Activated CD4-positive, alpha-beta T cell treated with anti-CD3 and anti-CD28 coated beads, Interleukin-2, amount 10 ng/mL, durations not matched to agents 7 days and 5 days (primary cell): ENCODE measurements around the gene SUCO. TPM values are rescaled to one million over a fixed set of nuclear protein-coding genes. Genes with fewer than 3 reads are reported as not detected.

Experiments
- CTCF ChIA-PET: fragments of 350-600 bp; sonication (Branson Sonifier 250); formaldehyde crosslinking; loops from one replicate; lab custom pipeline; 2021; ENCODE audit warnings: antibody characterized with exemption; lab: Charles Lee
- POLR2A ChIA-PET: fragments of 350-600 bp; sonication (Branson Sonifier 250); formaldehyde crosslinking; loops from one replicate; lab custom pipeline; 2021; ENCODE audit warnings: antibody characterized with exemption; lab: Charles Lee
- DNase-seq: peaks from one replicate; pipeline ENCODE4 v3.0.0-alpha.2; 2020
- H3K27ac Mint-ChIP-seq: one replicate; pipeline ENCODE4 v1.8.0; 2021; ENCODE audit warnings: mild to moderate bottlenecking, moderate library complexity, mixed read lengths
- H3K27me3 Mint-ChIP-seq: one replicate; pipeline ENCODE4 v1.8.0; 2021; ENCODE audit warnings: mixed read lengths
- H3K36me3 Mint-ChIP-seq: one replicate; pipeline ENCODE4 v1.8.0; 2021; ENCODE audit warnings: low read depth, mixed read lengths
- H3K4me1 Mint-ChIP-seq: one replicate; pipeline ENCODE4 v1.8.0; 2021; ENCODE audit warnings: mixed read lengths
- H3K4me3 Mint-ChIP-seq: one replicate; pipeline ENCODE4 v1.8.0; 2021; ENCODE audit warnings: mild to moderate bottlenecking, moderate library complexity, mixed read lengths
- H3K9me3 Mint-ChIP-seq: one replicate; pipeline ENCODE4 v1.8.0; 2021; ENCODE audit warnings: mixed read lengths
- total RNA-seq, 2 experiments: library from RNA; stranded (reverse); gene quantifications; one replicate each; pipeline ENCODE4 v1.2.3, GENCODE V29; 2021

SUCO gene
- total RNA-seq, 2 experiments from 2014 or later: 31.4 to 38.3 TPM

GRCh38 chr1:172623748-172624147, 90.8 kb downstream of the SUCO start:
- peaks cover 13% of the 10 kb centered on the region for H3K4me1 Mint-ChIP-seq
- CTCF ChIA-PET: no interaction called here
- POLR2A ChIA-PET: interaction anchor here (0.6 kb wide), 2 partner anchors 28 to 1278 kb away, joined by 3 to 4 read pairs; no protein-coding TSS in a partner anchor

GRCh38 chr1:172626845-172627244, 93.9 kb downstream of the SUCO start:
- POLR2A ChIA-PET: no interaction called here
- H3K4me3 Mint-ChIP-seq: no peak overlapping the region
- no peak for DNase-seq
- H3K36me3 Mint-ChIP-seq: peaks cover 5% of the 10 kb centered on the region
- CTCF ChIA-PET: no interaction called here
- peaks cover 34% of the 10 kb centered on the region for H3K4me1 Mint-ChIP-seq
- peaks cover 14% of the 10 kb centered on the region for H3K9me3 Mint-ChIP-seq
- no peak overlapping the region for H3K27ac Mint-ChIP-seq
- peaks cover 37% of the 10 kb centered on the region for H3K27me3 Mint-ChIP-seq

More at GRCh38 chr1:172623748-172624147, 90.8 kb downstream of the SUCO start:
- peaks cover 31% of the 10 kb centered on the region for H3K9me3 Mint-ChIP-seq
- peaks cover 19% of the 10 kb centered on the region for H3K27me3 Mint-ChIP-seq
- peaks cover 17% of the 10 kb centered on the region for H3K36me3 Mint-ChIP-seq
- H3K27ac Mint-ChIP-seq: peak overlapping the region; percentile 58
- H3K4me3 Mint-ChIP-seq: no peak overlapping the region
- DNase-seq: no peak

- CTCF ChIA-PET: no interaction called here
- POLR2A ChIA-PET: no interaction called here
- DNase-seq: no peak
- Mint-ChIP-seq H3K4me3 (no peak overlapping the region), H3K9me3 (peaks cover 10% of the 10 kb centered on the region), H3K27ac (no peak overlapping the region), H3K4me1 (peaks cover 36% of the 10 kb centered on the region), H3K27me3 (peaks cover 39% of the 10 kb centered on the region), H3K36me3 (peaks cover 8% of the 10 kb centered on the region)
Measured at GRCh38 chr1:172627702-172628101, 94.8 kb downstream of the SUCO start.

GRCh38 chr1:172628401-172628800, 95.5 kb downstream of the SUCO start:
- H3K9me3 Mint-ChIP-seq: peaks cover 10% of the 10 kb centered on the region
- CTCF ChIA-PET: interaction anchor here (0.7 to 1.4 kb wide), 2 partner anchors 84 to 1372 kb away, joined by 3 read pairs; no protein-coding TSS in a partner anchor
- DNase-seq: no peak
- no peak overlapping the region for H3K27ac Mint-ChIP-seq
- H3K36me3 Mint-ChIP-seq: peaks cover 8% of the 10 kb centered on the region
- H3K4me3 Mint-ChIP-seq: no peak overlapping the region
- POLR2A ChIA-PET: no interaction called here
- peaks cover 38% of the 10 kb centered on the region for H3K27me3 Mint-ChIP-seq
- H3K4me1 Mint-ChIP-seq: peaks cover 36% of the 10 kb centered on the region

- CTCF ChIA-PET: interaction anchor here (1.2 to 1.4 kb wide), 2 partner anchors 83 to 103 kb away, joined by 3 read pairs; no protein-coding TSS in a partner anchor
Measured at GRCh38 chr1:172629170-172629569, 96.2 kb downstream of the SUCO start.

GRCh38 chr1:172629638-172630037, 96.7 kb downstream of the SUCO start:
- ChIA-PET POLR2A (no interaction called here), CTCF (interaction anchor here (1.2 to 1.7 kb wide), 3 partner anchors 10 to 102 kb away, joined by 3 to 6 read pairs (median 3); no protein-coding TSS in a partner anchor)
- Mint-ChIP-seq H3K27ac (no peak overlapping the region), H3K36me3 (peaks cover 8% of the 10 kb centered on the region), H3K4me3 (no peak overlapping the region), H3K27me3 (peaks cover 35% of the 10 kb centered on the region), H3K9me3 (peaks cover 5% of the 10 kb centered on the region), H3K4me1 (peaks cover 36% of the 10 kb centered on the region)
- DNase-seq: no peak

More at GRCh38 chr1:172629170-172629569, 96.2 kb downstream of the SUCO start:
- Mint-ChIP-seq H3K27me3 (peaks cover 32% of the 10 kb centered on the region), H3K4me3 (no peak overlapping the region), H3K27ac (no peak overlapping the region), H3K4me1 (peaks cover 36% of the 10 kb centered on the region), H3K36me3 (peaks cover 8% of the 10 kb centered on the region), H3K9me3 (peaks cover 5% of the 10 kb centered on the region)
- POLR2A ChIA-PET: no interaction called here
- DNase-seq: no peak

GRCh38 chr1:172630056-172630818, 97.3 kb downstream of the SUCO start:
- H3K36me3 Mint-ChIP-seq: peaks cover 8% of the 10 kb centered on the region
- no peak for DNase-seq
- ChIA-PET CTCF (interaction anchor here (0.9 to 2.1 kb wide), 4 partner anchors 10 to 102 kb away, joined by 3 to 9 read pairs (median 4); no protein-coding TSS in a partner anchor), POLR2A (no interaction called here)
- peaks cover 36% of the 10 kb centered on the region for H3K4me1 Mint-ChIP-seq
- H3K9me3 Mint-ChIP-seq: peaks cover 5% of the 10 kb centered on the region
- H3K27me3 Mint-ChIP-seq: peaks cover 35% of the 10 kb centered on the region
- H3K4me3 Mint-ChIP-seq: no peak overlapping the region
- H3K27ac Mint-ChIP-seq: no peak overlapping the region

- POLR2A ChIA-PET: no interaction called here
Measured at GRCh38 chr1:172630868-172631267, 97.9 kb downstream of the SUCO start.

GRCh38 chr1:172637522-172637921, 104.6 kb downstream of the SUCO start:
- peaks cover 3% of the 10 kb centered on the region for H3K9me3 Mint-ChIP-seq
- H3K36me3 Mint-ChIP-seq: peaks cover 15% of the 10 kb centered on the region
- H3K27me3 Mint-ChIP-seq: peaks cover 27% of the 10 kb centered on the region
- H3K4me3 Mint-ChIP-seq: no peak overlapping the region
- ChIA-PET POLR2A (no interaction called here), CTCF (interaction anchor here (0.9 to 1.4 kb wide), 2 partner anchors 21 to 28 kb away, joined by 4 read pairs; partner anchors contain the start of gene FASLG)
- H3K27ac Mint-ChIP-seq: no peak overlapping the region
- DNase-seq: no peak
- H3K4me1 Mint-ChIP-seq: peaks cover 59% of the 10 kb centered on the region

More at GRCh38 chr1:172630868-172631267, 97.9 kb downstream of the SUCO start:
- peaks cover 8% of the 10 kb centered on the region for H3K36me3 Mint-ChIP-seq
- no peak overlapping the region for H3K4me3 Mint-ChIP-seq
- CTCF ChIA-PET: interaction anchor here (0.9 to 2.1 kb wide), 3 partner anchors 9 to 98 kb away, joined by 3 to 9 read pairs (median 6); no protein-coding TSS in a partner anchor
- H3K27ac Mint-ChIP-seq: no peak overlapping the region
- H3K4me1 Mint-ChIP-seq: peaks cover 36% of the 10 kb centered on the region
- peaks cover 35% of the 10 kb centered on the region for H3K27me3 Mint-ChIP-seq
- DNase-seq: no peak
- peaks cover 5% of the 10 kb centered on the region for H3K9me3 Mint-ChIP-seq

- DNase-seq: no peak
- peak overlapping the region; percentile 88 for H3K27ac Mint-ChIP-seq
- H3K36me3 Mint-ChIP-seq: peaks cover 14% of the 10 kb centered on the region
- H3K4me1 Mint-ChIP-seq: peaks cover 66% of the 10 kb centered on the region
- H3K9me3 Mint-ChIP-seq: peaks cover 3% of the 10 kb centered on the region
- peaks cover 27% of the 10 kb centered on the region for H3K27me3 Mint-ChIP-seq
- ChIA-PET CTCF (interaction anchor here (1.4 kb wide), 1 partner anchor 28 kb away, joined by 4 read pairs; no protein-coding TSS in a partner anchor), POLR2A (no interaction called here)
- H3K4me3 Mint-ChIP-seq: peak overlapping the region; percentile 50
Measured at GRCh38 chr1:172638249-172638648, 105.3 kb downstream of the SUCO start.

- Mint-ChIP-seq H3K4me3 (peak overlapping the region; percentile 50), H3K36me3 (peaks cover 14% of the 10 kb centered on the region), H3K27me3 (peaks cover 27% of the 10 kb centered on the region), H3K9me3 (peaks cover 3% of the 10 kb centered on the region), H3K27ac (peak overlapping the region; percentile 88), H3K4me1 (peaks cover 75% of the 10 kb centered on the region)
- CTCF ChIA-PET: interaction anchor here (0.7 to 2.0 kb wide), 6 partner anchors 9 to 89 kb away, joined by 3 to 7 read pairs (median 4); no protein-coding TSS in a partner anchor
- DNase-seq: peak; percentile 82
- POLR2A ChIA-PET: interaction anchor here (1.4 kb wide), 1 partner anchor 69 kb away, joined by 3 read pairs; no protein-coding TSS in a partner anchor
Measured at GRCh38 chr1:172638885-172639831, 106.2 kb downstream of the SUCO start.

- H3K4me3 Mint-ChIP-seq: no peak overlapping the region
- POLR2A ChIA-PET: interaction anchor here (1.4 kb wide), 1 partner anchor 69 kb away, joined by 3 read pairs; no protein-coding TSS in a partner anchor
- CTCF ChIA-PET: interaction anchor here (0.7 to 2.0 kb wide), 6 partner anchors 10 to 88 kb away, joined by 3 to 7 read pairs (median 4); no protein-coding TSS in a partner anchor
Measured at GRCh38 chr1:172640111-172640510, 107.2 kb downstream of the SUCO start.

More at GRCh38 chr1:172640111-172640510, 107.2 kb downstream of the SUCO start:
- Mint-ChIP-seq H3K9me3 (peaks cover 5% of the 10 kb centered on the region), H3K27ac (peak overlapping the region; percentile 88), H3K36me3 (peaks cover 14% of the 10 kb centered on the region), H3K4me1 (peaks cover 85% of the 10 kb centered on the region), H3K27me3 (peaks cover 27% of the 10 kb centered on the region)
- no peak for DNase-seq
